Duodenal mucosa (tissue), 2 donors: ENCODE results near the gene TAF10.
A peak's percentile ranks its signal among the peaks of the same experiment; 100 is the strongest.

Experiments used
- H3K27ac ChIP-seq: one replicate; pipeline ENCODE4 v1.7.0; 2013; ENCODE audit warnings: low read depth, low read length
- H3K27me3 ChIP-seq, 2 donors: one replicate each; pipeline ENCODE4 v1.7.0; 2013; ENCODE audit warnings: low read length in 2 of 2, control low read depth in 1 of 2; ENCODE audit not compliant: insufficient read depth in 2 of 2, control insufficient read depth in 1 of 2
- H3K36me3 ChIP-seq, 2 donors: one replicate each; pipeline ENCODE4 v1.7.0; 2013; ENCODE audit warnings: low read length in 2 of 2, control low read depth in 1 of 2; ENCODE audit not compliant: insufficient read depth in 2 of 2, control insufficient read depth in 1 of 2
- H3K4me1 ChIP-seq, 2 donors: one replicate each; pipeline ENCODE4 v1.7.0; 2013; ENCODE audit warnings: low read length in 2 of 2, control low read depth in 1 of 2; ENCODE audit not compliant: insufficient read depth in 2 of 2, control insufficient read depth in 1 of 2
- H3K4me3 ChIP-seq, 2 donors: one replicate each; pipeline ENCODE4 v1.7.0; 2013; ENCODE audit warnings: low read length in 2 of 2, low read depth in 1 of 2
- H3K9ac ChIP-seq, 2 donors: one replicate each; pipeline ENCODE4 v1.7.0; 2013; ENCODE audit warnings: low read length in 2 of 2, low read depth in 1 of 2
- H3K9me3 ChIP-seq, 2 donors: one replicate each; pipeline ENCODE4 v1.7.0; 2013; ENCODE audit warnings: low read length in 2 of 2, control low read depth in 1 of 2; ENCODE audit not compliant: control insufficient read depth in 1 of 2

TAF10 gene

GRCh38 chr11:6625156-6625831 is 13.3 kb upstream of the TAF10 start:
- Histone ChIP-seq H3K27me3 (no peaks in the 10 kb centered on the region), H3K27ac (no peak overlapping the region), H3K4me3 (no peak overlapping the region), H3K9ac (no peak overlapping the region), H3K9me3 (no peaks in the 10 kb centered on the region), H3K4me1 (peaks cover 9 to 12% of the 10 kb centered on the region in 2 donors), H3K36me3 (peaks cover 11 to 38% of the 10 kb centered on the region in 2 donors)

- Histone ChIP-seq H3K36me3 (peaks cover 11 to 33% of the 10 kb centered on the region in 2 donors), H3K9me3 (no peaks in the 10 kb centered on the region), H3K9ac (no peak overlapping the region), H3K4me1 (peaks cover 10 to 15% of the 10 kb centered on the region in 2 donors), H3K4me3 (no peak overlapping the region), H3K27ac (no peak overlapping the region), H3K27me3 (no peaks in the 10 kb centered on the region)
These were observed 11.7 kb upstream of the TAF10 start for GRCh38 chr11:6623391-6624363.

DNA sequence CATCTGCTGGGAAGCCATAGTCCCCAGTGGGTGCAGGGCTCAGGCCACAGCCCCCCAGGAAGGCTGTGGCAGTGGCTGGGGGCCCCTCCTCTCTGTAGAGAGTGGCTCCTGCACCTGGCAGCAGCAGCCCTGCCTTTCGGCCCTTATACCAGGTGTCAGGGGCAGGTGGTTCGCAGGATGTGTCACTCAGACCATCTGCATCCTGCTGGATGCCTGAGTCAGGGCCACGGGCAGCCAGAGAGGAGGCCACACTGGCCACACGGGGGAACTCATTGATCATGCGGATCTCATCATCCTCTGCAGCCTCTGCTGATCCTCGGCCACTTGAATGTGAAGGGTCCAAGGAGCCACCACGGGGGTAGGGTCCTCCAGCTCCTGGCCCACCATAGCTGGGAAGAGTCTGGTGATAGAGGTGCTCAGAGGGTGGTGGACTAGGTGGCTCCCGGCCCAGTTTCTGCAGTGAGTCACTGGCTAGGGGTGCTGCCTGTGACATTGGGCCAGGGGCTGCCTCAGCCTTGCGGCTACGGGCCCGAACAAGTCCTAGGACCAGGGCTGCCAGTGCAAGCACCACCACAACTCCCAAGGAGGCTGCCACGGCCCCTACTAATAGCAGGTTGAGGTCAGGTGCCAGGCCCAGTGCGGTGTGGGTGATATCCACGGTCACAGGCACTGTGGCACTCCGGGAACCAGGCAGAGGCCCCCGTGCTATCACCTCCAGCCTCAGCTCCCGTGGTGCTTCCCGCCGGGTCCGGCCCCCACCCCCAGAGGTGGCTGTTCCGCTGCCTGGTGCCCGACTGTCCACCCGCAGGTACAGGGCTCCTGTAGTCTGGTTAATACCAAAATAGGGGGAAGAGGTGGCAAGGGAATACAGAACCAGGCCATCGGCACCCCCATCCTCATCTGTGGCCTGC is 10.5 kb upstream of the TAF10 start:
- H3K27ac ChIP-seq: no peak overlapping the region
- H3K27me3 ChIP-seq: no peaks in the 10 kb centered on the region
- H3K36me3 ChIP-seq: peaks cover 11 to 29% of the 10 kb centered on the region in 2 donors
- H3K9ac ChIP-seq: no peak overlapping the region
- no peaks in the 10 kb centered on the region for H3K9me3 ChIP-seq
- peaks cover 17 to 19% of the 10 kb centered on the region in 2 donors for H3K4me1 ChIP-seq
- H3K4me3 ChIP-seq: no peak overlapping the region

DNA sequence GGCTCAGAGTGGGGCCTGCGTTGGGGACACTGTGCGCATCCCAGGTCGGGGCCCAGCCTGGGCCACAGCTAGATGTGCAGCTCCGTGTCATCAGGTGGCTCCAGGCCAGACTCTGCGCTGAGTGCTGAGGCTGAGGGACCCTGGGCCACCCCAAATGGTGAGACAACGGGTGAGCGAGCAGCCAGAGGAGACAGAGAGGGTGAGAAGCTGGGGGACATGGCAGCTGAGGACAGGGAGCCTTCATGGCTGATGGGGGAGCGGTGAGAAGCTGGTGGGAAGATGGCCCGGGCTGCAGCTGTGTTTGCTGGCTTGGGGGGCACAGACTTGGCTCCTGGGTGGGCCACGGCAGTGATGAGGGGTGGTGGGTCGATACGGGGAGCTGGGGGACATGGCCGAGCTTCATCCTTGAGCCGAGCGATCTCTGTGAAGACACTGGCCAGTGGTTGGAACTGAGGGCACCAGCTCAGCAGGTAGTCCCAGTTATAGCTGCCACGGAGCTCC is 9.7 kb upstream of the TAF10 start:
- peaks cover 16 to 17% of the 10 kb centered on the region in 2 donors for H3K4me1 ChIP-seq
- H3K27ac ChIP-seq: no peak overlapping the region
- H3K9ac ChIP-seq: no peak overlapping the region
- no peaks in the 10 kb centered on the region for H3K9me3 ChIP-seq
- H3K4me3 ChIP-seq: no peak overlapping the region
- H3K27me3 ChIP-seq: no peaks in the 10 kb centered on the region
- peaks cover 11 to 26% of the 10 kb centered on the region in 2 donors for H3K36me3 ChIP-seq

GRCh38 chr11:6620636-6621035 is 8.6 kb upstream of the TAF10 start:
- no peak overlapping the region for H3K27ac ChIP-seq
- H3K36me3 ChIP-seq: peaks cover 9 to 26% of the 10 kb centered on the region in 2 donors
- H3K9ac ChIP-seq: no peak overlapping the region
- H3K4me1 ChIP-seq: peaks cover 16 to 17% of the 10 kb centered on the region in 2 donors
- H3K4me3 ChIP-seq: no peak overlapping the region
- H3K27me3 ChIP-seq: no peaks in the 10 kb centered on the region
- no peaks in the 10 kb centered on the region for H3K9me3 ChIP-seq

- Histone ChIP-seq H3K4me1 (peaks cover 16 to 17% of the 10 kb centered on the region in 2 donors), H3K36me3 (peaks cover 16 to 32% of the 10 kb centered on the region in 2 donors), H3K9me3 (no peaks in the 10 kb centered on the region), H3K27me3 (no peaks in the 10 kb centered on the region), H3K4me3 (peak within 1 kb of the TSS; percentile 94 to 96), H3K27ac (peak within 1 kb of the TSS; percentile 63), H3K9ac (peak within 1 kb of the TSS; percentile 91 to 95)
These were observed 7.2 kb upstream of the TAF10 start, which contains the start of gene TPP1 for GRCh38 chr11:6619004-6619745. TPP1 (minus strand) TSS chr11:6619422; CDS start chr11:6619400, 22 bp downstream.

DNA sequence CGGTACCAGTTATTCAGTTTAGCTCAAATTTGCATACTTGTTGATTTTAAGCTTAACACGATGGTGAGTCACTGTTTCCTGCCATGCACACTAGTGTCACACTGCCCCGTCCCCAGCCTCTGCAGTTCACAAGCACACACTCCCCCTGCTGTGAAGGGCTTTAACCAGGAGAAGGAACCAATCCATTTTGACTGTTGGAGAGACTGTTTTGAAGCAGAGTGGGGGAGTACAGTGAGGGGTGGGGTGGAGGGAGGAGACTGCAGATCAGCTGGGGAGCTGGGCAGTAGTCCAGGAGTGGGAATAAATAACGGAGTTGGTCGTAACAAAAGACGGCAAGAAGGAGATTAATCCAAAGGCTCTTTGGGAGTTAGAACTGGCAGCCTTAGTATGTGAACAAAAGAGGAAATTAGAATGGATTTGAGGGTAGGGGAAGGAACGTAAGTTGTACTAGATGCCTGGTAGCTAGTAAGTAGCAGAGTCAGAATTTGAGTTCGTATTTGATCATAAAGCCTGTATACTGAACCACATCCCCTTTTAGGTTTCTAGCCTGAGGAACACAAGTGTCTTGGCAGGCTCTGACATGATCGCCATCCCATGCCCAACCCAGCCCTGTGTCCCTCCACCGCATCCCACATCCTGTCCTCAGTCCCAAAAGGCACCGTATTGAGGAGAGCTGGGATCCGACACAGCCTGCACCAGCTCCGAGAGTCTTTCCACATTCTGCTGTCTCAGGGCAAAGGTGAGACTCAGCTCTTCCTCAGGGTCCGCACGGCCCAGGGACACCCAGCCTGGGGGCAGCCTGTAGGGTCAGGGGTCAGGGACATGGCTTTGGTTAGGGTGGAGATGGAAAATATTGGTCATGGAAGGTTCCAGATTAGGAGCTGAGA is 6.3 kb upstream of the TAF10 start:
- Histone ChIP-seq H3K27ac (peak overlapping the region; percentile 63), H3K36me3 (peaks cover 20 to 30% of the 10 kb centered on the region in 2 donors), H3K9ac (peak overlapping the region; percentile 91 to 95), H3K9me3 (no peaks in the 10 kb centered on the region), H3K4me3 (peak overlapping the region; percentile 94 to 96), H3K27me3 (no peaks in the 10 kb centered on the region), H3K4me1 (peaks cover 17 to 20% of the 10 kb centered on the region in 2 donors)

DNA sequence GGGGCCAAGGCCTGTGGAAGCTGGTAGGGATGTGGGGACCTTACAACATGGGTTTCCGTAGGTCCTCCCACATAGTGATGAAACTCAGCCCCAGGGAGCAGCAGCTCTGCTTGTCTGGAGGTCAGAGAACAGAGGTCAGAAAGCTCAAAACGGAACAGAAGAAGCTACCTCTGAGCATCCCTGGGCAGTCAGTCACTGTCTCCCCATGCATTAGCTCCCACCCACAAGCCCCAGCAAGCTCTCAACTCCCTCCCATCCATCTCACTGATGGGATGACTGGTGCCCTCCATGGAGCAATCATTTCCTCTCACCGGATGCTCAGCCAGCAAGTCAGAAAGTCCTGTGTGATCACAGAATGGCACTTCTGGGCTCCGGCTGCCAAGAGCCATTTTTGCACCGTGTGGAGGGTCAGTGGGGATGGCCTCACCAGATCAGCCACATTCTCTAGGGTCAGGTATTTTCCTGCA is 5.3 kb upstream of the TAF10 start:
- no peak overlapping the region for H3K27ac ChIP-seq
- peak overlapping the region in 1 of 2 donors; percentile 20 for H3K9ac ChIP-seq
- H3K4me1 ChIP-seq: peaks cover 27 to 29% of the 10 kb centered on the region in 2 donors
- H3K9me3 ChIP-seq: no peaks in the 10 kb centered on the region
- peaks cover 20 to 30% of the 10 kb centered on the region in 2 donors for H3K36me3 ChIP-seq
- H3K27me3 ChIP-seq: no peaks in the 10 kb centered on the region
- H3K4me3 ChIP-seq: peak overlapping the region; percentile 94 to 96
